Transverse colon (tissue), 4 donors: ENCODE measurements around the gene RNF166. TPM values are rescaled to one million over a fixed set of nuclear protein-coding genes. Genes with fewer than 3 reads are reported as not detected.
A peak's percentile ranks its signal among the peaks of the same experiment; 100 is the strongest.

Source experiments
- DNase-seq: peaks from one replicate; pipeline ENCODE4 v3.0.0-alpha.2; 2019
- H3K27ac ChIP-seq, 4 donors: fragments of 200-600 bp; sonication (generic); 2 replicates each; pipeline ENCODE4 v1.5.1; 2016 to 2018; ENCODE audit warnings: inconsistent platforms in 4 of 4
- H3K27me3 ChIP-seq: fragments of 200-600 bp; sonication (generic); 2 replicates; pipeline ENCODE4 v1.5.1; 2017; ENCODE audit warnings: inconsistent platforms
- H3K36me3 ChIP-seq, 4 donors: fragments of 200-600 bp; sonication (generic); 2 replicates each; pipeline ENCODE4 v1.5.1; 2017 to 2019; ENCODE audit warnings: inconsistent platforms in 4 of 4
- H3K4me1 ChIP-seq, 4 donors: fragments of 200-600 bp; sonication (generic); 2 replicates each; pipeline ENCODE4 v1.5.1; 2017 to 2020; ENCODE audit warnings: inconsistent platforms in 4 of 4
- H3K4me3 ChIP-seq, 4 donors: fragments of 200-600 bp; sonication (generic); 1 replicate in 1 of 4; 2 replicates in 3 of 4; pipeline versions ENCODE4 v1.5.1 to v1.6.1; 2017 to 2019; ENCODE audit warnings: inconsistent platforms in 4 of 4
- H3K9me3 ChIP-seq, 2 donors: fragments of 200-600 bp; sonication (generic); 2 replicates each; pipeline ENCODE4 v1.5.1; 2017 to 2019; ENCODE audit warnings: inconsistent platforms in 2 of 2
- EP300 ChIP-seq: sonication (generic); formaldehyde crosslinking; IDR thresholded peaks from one replicate; pipeline ENCODE4 v1.6.1; 2017; ENCODE audit warnings: antibody characterized with exemption, low read depth
- POLR2A ChIP-seq: fragments of 450-650 bp; IDR thresholded peaks from one replicate; pipeline ENCODE4 v1.6.1; 2016; ENCODE audit warnings: antibody characterized with exemption, mild to moderate bottlenecking, moderate library complexity
- POLR2AphosphoS5 ChIP-seq, 3 donors: sonication (generic); formaldehyde crosslinking; IDR thresholded peaks; one replicate each; pipeline ENCODE4 v1.6.1; 2016; ENCODE audit warnings: antibody characterized with exemption in 3 of 3
- WGBS, 2 donors: methylation state at CpG; one replicate each; pipeline ENCODE4 v1.1.5; 2018; ENCODE audit warnings: low coverage in 1 of 2; 5-methylcytosine and 5-hydroxymethylcytosine counted together
- in situ Hi-C, 4 donors: fragments of 200-750 bp; cut with MboI; loops; one replicate each; pipeline versions ENCODE4 v1.15.0 to v1.15.1; 2017; ENCODE audit warnings: low sequenced_read_pairs in 3 of 4, low pct_ligation_motif_present in 1 of 4, low pct_unique_long_range_greater_than_20kb in 1 of 4
- intact Hi-C: fragments of 100-400 bp; cut with DNase I; formaldehyde crosslinking; loops from one replicate; pipeline ENCODE4 v1.15.1; 2023; ENCODE audit warnings: low total_unique reads
- total RNA-seq, 4 donors: library from RNA; depleted of rRNA; stranded (reverse); fragments of >200 nt; gene quantifications; one replicate each; pipeline ENCODE4 v1.1.0, GENCODE V29; 2016
- TF ChIP-seq, protein P1 (sequence below), 5 experiments: fragments of 200-600 bp in 3 of 5; fragments of 450-650 bp in 2 of 5; sonication (generic) in 3 of 5; IDR thresholded peaks; 1 replicate in 2 of 5; 2 replicates in 3 of 5; pipeline ENCODE4 v1.5.1; 2016 to 2017; ENCODE audit warnings: antibody characterized with exemption in 5 of 5, inconsistent platforms in 3 of 5, mild to moderate bottlenecking in 2 of 5, moderate library complexity in 1 of 5

RNF166 gene
- total RNA-seq, 4 donors from 2014 or later: 10.3 to 15.3 (median 14.4) TPM

DNA sequence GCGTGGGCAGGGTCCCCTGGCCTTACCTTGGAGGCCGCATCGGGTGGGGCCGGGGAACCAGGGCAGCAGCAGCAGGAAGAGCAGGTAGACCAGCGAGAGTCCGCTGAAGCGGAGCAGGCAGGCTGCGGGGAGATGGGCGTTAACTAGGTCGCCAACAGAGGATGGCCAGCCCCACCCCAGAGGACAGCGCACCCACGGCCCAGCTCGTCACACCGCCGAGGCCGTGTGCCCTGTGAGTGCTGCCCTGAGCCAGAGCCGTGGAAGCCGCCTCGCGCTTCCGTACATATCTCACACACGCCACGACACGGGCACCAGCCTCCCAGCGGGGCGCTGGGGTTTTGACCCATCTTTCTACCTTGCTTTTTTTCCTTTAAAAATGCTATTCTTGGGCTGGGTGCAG, 43.1 kb upstream of the RNF166 start:
- Histone ChIP-seq H3K27me3 (no peaks in the 10 kb centered on the region), H3K4me3 (no peak overlapping the region), H3K4me1 (peaks cover 16 to 31% (median 22%) of the 10 kb centered on the region in 4 donors), H3K27ac (no peak overlapping the region), H3K36me3 (no peaks in the 10 kb centered on the region), H3K9me3 (no peaks in the 10 kb centered on the region)
- in situ Hi-C loops (loop anchor here in 1 of 4 donors (25.0 kb wide), 1 partner anchor 463 kb away; the partner anchor contains the start of genes SLC22A31 and ZNF778), intact Hi-C loops (no loop called here)
- no peak for DNase-seq
- no peak for TF ChIP-seq EP300
- no peak for TF ChIP-seq POLR2AphosphoS5 (IDR thresholded peaks at IDR 0.05)
- TF ChIP-seq, protein P1, sequence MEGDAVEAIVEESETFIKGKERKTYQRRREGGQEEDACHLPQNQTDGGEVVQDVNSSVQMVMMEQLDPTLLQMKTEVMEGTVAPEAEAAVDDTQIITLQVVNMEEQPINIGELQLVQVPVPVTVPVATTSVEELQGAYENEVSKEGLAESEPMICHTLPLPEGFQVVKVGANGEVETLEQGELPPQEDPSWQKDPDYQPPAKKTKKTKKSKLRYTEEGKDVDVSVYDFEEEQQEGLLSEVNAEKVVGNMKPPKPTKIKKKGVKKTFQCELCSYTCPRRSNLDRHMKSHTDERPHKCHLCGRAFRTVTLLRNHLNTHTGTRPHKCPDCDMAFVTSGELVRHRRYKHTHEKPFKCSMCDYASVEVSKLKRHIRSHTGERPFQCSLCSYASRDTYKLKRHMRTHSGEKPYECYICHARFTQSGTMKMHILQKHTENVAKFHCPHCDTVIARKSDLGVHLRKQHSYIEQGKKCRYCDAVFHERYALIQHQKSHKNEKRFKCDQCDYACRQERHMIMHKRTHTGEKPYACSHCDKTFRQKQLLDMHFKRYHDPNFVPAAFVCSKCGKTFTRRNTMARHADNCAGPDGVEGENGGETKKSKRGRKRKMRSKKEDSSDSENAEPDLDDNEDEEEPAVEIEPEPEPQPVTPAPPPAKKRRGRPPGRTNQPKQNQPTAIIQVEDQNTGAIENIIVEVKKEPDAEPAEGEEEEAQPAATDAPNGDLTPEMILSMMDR (IDR thresholded peaks at IDR 0.05): no peak
- no peak for TF ChIP-seq POLR2A
- WGBS, 2 donors: 92% methylated on average over 26 of the region's 26 CpGs; no CpG with 5 or more reads in 1 of the 2 donors

DNA sequence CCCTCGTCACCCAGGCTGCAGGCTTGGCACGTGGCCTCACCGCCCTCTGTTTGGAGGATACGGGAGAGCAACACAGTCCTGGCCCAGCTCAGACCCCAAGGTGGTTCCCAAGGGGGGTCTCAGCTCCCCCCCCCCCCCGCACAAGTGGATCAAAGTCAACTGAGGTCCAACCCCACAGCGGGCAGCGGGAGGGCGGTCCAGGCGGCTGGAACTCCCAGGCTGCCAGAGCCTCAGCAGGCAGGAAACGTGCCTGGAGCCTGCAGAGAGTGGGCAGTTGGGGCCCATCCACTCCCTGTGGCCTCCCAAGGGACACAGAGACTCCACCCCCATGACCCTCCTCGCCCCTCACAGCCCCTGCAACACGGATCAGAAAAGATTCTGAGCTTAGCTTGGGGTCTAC, 42.2 kb upstream of the RNF166 start:
- Histone ChIP-seq H3K36me3 (no peaks in the 10 kb centered on the region), H3K27ac (no peak overlapping the region), H3K9me3 (no peaks in the 10 kb centered on the region), H3K4me1 (peaks cover 21 to 33% (median 30%) of the 10 kb centered on the region in 4 donors), H3K27me3 (no peaks in the 10 kb centered on the region), H3K4me3 (no peak overlapping the region)
- whole genome bisulfite sequencing, 2 donors: 75% methylated on average over 11 of the region's 12 CpGs; no CpG with 5 or more reads in 1 of the 2 donors
- intact Hi-C loops: no loop called here
- in situ Hi-C loops: loop anchor here in 1 of 4 donors (25.0 kb wide), 1 partner anchor 464 kb away; the partner anchor contains the start of genes SLC22A31 and ZNF778
- TF ChIP-seq EP300 (no peak), POLR2A (no peak), POLR2AphosphoS5 (IDR thresholded peaks at IDR 0.05) (no peak)
- TF ChIP-seq, protein P1 (IDR thresholded peaks at IDR 0.05): no peak
- no peak for DNase-seq

DNA sequence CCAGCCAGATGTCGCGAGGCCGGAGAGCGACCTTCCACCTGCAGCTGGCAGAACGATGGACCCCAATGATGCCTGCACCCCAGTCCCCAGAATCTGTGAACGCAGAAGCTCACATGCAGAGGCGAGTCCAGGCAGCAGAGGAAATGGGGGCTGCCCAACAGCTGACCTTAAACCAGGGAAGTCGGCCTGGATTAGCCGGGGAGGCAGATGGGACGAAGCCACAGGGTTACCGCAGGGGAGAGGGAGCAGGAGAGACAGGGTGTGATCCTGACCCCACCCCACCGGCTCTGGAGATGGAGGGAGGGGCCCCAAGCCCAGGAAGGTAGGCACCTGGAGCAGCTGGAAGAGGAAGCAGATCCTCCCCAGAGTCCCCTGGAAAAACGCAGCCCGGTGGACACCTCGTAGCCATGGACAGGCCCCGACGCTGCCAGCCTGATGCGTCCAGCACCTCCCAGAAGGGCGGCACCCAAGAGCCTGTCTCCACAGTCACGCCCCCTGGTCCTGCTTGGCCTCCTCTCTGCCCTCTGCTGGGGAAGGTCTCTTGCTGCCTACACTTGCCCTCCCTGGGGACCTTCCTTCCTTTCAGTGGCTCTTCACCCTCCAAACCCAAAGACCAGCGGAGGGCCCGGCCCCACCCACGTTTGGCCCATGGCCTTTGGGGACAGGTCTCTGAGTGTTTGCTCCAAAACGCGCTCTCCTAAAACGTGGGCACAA, 41.5 kb upstream of the RNF166 start:
- WGBS, 2 donors: 69% methylated on average over 26 of the region's 26 CpGs; no CpG with 5 or more reads in 1 of the 2 donors
- no peak for TF ChIP-seq EP300
- TF ChIP-seq, protein P1 (IDR thresholded peaks at IDR 0.05): peak; percentile 13 to 55 (median 47)
- in situ Hi-C loops (loop anchor here in 1 of 4 donors (25.0 kb wide), 1 partner anchor 465 kb away; the partner anchor contains the start of genes SLC22A31 and ZNF778), intact Hi-C loops (no loop called here)
- Histone ChIP-seq H3K4me3 (no peak overlapping the region), H3K4me1 (peaks cover 21 to 35% (median 31%) of the 10 kb centered on the region in 4 donors), H3K9me3 (no peaks in the 10 kb centered on the region), H3K27me3 (no peaks in the 10 kb centered on the region), H3K36me3 (no peaks in the 10 kb centered on the region), H3K27ac (peak overlapping the region; percentile 4 to 83 (median 62))
- DNase-seq: peak; percentile 68

DNA sequence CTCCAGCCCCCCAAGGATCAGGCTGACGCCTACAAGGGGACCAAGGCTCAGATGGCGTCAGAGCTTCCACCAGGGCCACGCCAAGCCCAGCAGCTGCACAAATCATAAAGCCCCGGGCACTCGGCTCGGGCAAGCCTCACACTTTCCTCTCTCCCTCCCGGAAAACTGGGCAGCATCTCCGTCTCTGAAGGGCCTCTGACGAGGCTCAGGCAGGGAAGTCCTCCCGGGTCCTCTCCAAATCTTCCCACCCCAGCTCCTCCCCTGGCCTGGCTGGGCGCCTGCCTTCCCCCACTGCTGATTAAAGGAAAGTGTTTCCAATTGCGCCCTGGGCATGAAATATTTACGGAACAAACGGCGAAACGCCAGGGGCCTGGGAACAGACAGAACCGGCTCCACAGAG, 40.3 kb upstream of the RNF166 start:
- Histone ChIP-seq H3K4me3 (no peak overlapping the region), H3K27ac (peak overlapping the region; percentile 62 to 83 (median 66)), H3K4me1 (peaks cover 21 to 35% (median 31%) of the 10 kb centered on the region in 4 donors), H3K9me3 (no peaks in the 10 kb centered on the region), H3K36me3 (no peaks in the 10 kb centered on the region), H3K27me3 (no peaks in the 10 kb centered on the region)
- 40 to 72% methylated on average over 1 to 17 of the region's 17 CpGs for WGBS, 2 donors
- TF ChIP-seq, protein P1 (IDR thresholded peaks at IDR 0.05): no peak
- peak in 1 of 3 donors; percentile 13 for TF ChIP-seq POLR2AphosphoS5 (IDR thresholded peaks at IDR 0.05)
- TF ChIP-seq POLR2A: no peak
- in situ Hi-C loops (loop anchor here in 1 of 4 donors (25.0 kb wide), 1 partner anchor 466 kb away; the partner anchor contains the start of genes SLC22A31 and ZNF778), intact Hi-C loops (no loop called here)
- peak; percentile 49 for DNase-seq
